HG03064 (cell line): ENCODE measurements around the gene HMCN1.

ENCODE experiments used
- ATAC-seq: cut with Tn5 transposase; IDR thresholded peaks from one replicate; pipeline ENCODE4 v1.9.1; 2021; ENCODE audit warnings: low read depth; ENCODE audit not compliant: unreplicated experiment

The HMCN1 gene

GRCh38 chr1:185957441-185958363, 223.5 kb downstream of the HMCN1 start:
- no peak for ATAC-seq

GRCh38 chr1:185960422-185961321, 226.5 kb downstream of the HMCN1 start:
- ATAC-seq = no peak

GRCh38 chr1:185961664-185962063, 227.5 kb downstream of the HMCN1 start:
- ATAC-seq = no peak

GRCh38 chr1:185964946-185965345, 230.8 kb downstream of the HMCN1 start:
- ATAC-seq = no peak

- no peak for ATAC-seq
Measured at GRCh38 chr1:185965870-185966269, 231.7 kb downstream of the HMCN1 start.

- no peak for ATAC-seq
Measured at GRCh38 chr1:185966471-185966870, 232.3 kb downstream of the HMCN1 start.

GRCh38 chr1:185969028-185969427, 234.8 kb downstream of the HMCN1 start:
- ATAC-seq = no peak

- no peak for ATAC-seq
Measured at GRCh38 chr1:185969524-185969991, 235.4 kb downstream of the HMCN1 start.

- no peak for ATAC-seq
Measured at GRCh38 chr1:185971688-185972087, 237.5 kb downstream of the HMCN1 start.

- no peak for ATAC-seq
Measured at GRCh38 chr1:185972096-185972850, 238.1 kb downstream of the HMCN1 start.

GRCh38 chr1:185973645-185974044, 239.5 kb downstream of the HMCN1 start:
- ATAC-seq = no peak

- no peak for ATAC-seq
Measured at GRCh38 chr1:185974367-185975170, 240.4 kb downstream of the HMCN1 start.

- no peak for ATAC-seq
Measured at GRCh38 chr1:185980891-185981290, 246.7 kb downstream of the HMCN1 start.

GRCh38 chr1:185984113-185984836, 250.1 kb downstream of the HMCN1 start:
- ATAC-seq = no peak

- ATAC-seq = no peak
Measured at GRCh38 chr1:185987611-185988321, 253.6 kb downstream of the HMCN1 start.

- ATAC-seq = no peak
Measured at GRCh38 chr1:185990565-185990964, 256.4 kb downstream of the HMCN1 start.

GRCh38 chr1:185991266-185991665, 257.1 kb downstream of the HMCN1 start:
- ATAC-seq = no peak

GRCh38 chr1:185996211-185996610, 262.0 kb downstream of the HMCN1 start:
- no peak for ATAC-seq
